SKM-1 treated with dmso at 0.1 percent for 144 hours (cell line): ENCODE results near the gene DGKB.

Experiments used
- DNase-seq: peaks from one replicate; lab custom pipeline; 2025; ENCODE audit not compliant: unreplicated experiment; lab: John Stamatoyannopoulos, UW

The DGKB gene

GRCh38 chr7:14861456-14861855 lies 41.1 kb downstream of the DGKB start:
- DNase-seq: no peak

GRCh38 chr7:14859267-14859666 lies 43.3 kb downstream of the DGKB start:
- DNase-seq: no peak

GRCh38 chr7:14858866-14859265 lies 43.7 kb downstream of the DGKB start:
- peak; percentile 15 for DNase-seq

GRCh38 chr7:14858410-14858809 lies 44.1 kb downstream of the DGKB start:
- no peak for DNase-seq

DNA sequence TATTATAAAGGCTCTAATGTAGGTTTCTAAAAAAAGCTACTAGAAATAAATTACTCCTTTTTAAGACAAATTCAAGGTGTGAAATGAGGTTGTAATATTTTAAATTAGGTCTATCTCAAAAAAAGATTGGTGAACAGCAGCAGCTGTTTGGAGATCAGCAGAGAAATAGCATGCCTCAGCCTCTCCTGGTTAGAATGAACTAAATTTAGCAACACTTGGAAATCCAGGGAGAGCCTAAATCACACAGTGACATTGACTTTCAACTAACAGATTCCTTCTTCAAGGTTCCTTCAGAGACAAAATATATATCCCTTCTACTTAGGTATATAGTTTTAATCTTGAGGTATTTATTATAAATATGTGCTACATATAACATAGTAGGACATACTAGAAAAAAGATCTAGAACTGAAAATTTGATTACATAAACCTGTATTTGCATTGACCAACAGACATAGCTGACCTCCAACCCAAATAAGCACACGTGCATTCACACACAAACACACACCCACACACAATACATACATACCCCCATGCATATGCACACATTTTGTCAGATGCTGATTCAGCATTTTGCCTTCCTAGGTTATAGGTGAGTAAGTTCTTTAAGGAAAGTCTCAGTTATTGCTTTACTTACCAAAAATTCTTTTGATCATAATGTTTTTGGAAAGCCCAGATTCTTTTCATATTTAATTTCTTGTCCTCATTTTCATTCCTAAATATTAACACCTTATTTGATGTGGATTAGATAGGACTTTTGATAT lies 47.3 kb downstream of the DGKB start:
- DNase-seq: no peak

- DNase-seq: no peak
Observed at GRCh38 chr7:14854471-14854870, 48.1 kb downstream of the DGKB start.

DNA sequence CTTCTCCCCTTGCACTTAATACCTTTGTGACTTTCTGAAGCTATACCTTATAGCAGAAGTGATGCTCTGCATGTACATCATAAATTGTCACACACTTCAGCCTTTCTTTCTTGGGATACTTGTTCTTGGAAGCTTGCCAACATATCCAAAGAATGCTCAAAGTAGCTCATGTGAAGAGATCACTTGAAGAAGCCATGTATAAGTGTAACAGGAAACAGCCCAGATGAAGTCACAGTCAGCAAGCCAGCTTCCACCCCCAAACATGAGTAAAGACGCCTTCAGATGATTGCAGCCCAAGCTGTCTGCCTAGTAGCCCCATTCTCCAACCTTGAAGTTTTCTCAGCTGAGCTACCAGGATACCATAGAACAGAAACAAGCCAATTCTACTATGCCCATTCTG lies 50.9 kb downstream of the DGKB start:
- no peak for DNase-seq

DNA sequence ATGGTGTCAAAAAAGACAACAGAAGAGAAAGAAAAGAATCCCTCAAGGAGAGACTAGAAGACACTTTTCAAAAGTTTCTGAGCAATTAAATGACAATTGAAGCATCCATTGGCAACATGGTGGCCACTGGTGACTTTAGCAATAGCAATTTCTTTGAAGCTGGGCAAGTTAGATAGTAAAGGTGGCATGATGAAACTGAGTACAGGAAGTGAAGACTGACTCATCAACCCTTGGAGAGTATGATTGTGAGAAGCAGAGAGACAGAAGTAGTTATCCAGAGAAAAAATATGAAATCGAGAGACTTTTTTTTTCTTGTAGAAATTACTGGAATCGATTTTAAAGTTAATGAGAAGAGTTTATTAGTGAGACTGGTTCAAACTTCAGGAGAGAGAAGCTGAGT lies 52.5 kb downstream of the DGKB start:
- DNase-seq: peak; percentile 1

DNA sequence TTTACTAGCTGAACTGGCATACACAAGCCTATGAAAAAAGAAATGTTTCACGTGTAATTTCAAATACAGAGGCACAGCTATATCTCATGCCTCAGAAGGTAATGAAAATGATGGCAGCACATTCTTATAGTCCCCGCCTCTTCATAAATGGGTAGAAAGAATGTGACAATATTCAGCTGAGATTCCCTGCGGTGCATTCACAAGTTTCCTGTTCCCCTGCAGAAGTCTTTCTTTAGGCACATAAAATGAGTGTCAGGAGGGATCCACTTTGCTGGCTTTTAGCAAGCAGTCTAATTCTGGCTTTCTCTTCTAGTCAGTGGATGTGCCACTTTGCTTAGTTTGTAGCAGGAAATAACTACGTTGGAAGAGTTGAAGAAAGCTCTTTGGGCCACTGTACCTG lies 56.1 kb downstream of the DGKB start:
- no peak for DNase-seq

DNA sequence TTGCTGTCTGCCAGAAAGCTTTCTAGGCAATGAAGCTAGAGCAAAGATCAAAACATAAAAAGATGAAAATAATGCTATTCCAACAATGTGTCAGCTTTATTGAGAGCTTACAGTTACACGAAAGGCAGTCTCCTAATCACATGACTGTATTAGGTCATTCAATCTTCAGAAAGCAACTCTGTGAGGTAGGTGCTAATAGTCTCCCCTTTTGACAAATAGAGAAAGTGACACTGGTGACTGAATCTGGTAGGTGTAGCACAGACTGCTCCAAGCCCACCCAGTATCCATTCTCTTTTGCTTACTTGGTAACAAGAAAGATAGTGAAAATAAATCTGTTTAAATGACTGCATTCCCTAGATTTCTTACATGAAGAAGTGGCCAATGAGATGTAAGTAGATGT lies 58.8 kb downstream of the DGKB start:
- no peak for DNase-seq

DNA sequence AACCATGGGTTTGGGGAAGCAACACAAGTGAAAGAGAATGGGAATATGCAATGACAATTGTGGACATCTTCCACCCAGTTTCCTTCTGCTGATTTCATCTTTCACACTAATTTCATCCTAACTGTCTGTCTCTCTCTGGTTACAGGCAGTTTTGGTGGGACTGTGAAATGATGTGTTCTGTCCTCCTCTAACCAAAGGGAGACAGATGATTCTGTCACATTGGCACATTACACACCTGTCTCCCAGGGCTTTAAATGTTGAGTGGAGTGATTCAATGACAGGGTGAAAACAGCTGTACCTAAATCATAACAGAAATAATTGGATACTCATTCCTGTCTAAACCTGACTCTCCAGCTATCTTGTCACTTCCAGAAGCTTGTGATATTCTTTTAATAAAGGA lies 60.0 kb downstream of the DGKB start:
- no peak for DNase-seq

- DNase-seq: no peak
Observed at GRCh38 chr7:14841869-14842268, 60.7 kb downstream of the DGKB start.

DNA sequence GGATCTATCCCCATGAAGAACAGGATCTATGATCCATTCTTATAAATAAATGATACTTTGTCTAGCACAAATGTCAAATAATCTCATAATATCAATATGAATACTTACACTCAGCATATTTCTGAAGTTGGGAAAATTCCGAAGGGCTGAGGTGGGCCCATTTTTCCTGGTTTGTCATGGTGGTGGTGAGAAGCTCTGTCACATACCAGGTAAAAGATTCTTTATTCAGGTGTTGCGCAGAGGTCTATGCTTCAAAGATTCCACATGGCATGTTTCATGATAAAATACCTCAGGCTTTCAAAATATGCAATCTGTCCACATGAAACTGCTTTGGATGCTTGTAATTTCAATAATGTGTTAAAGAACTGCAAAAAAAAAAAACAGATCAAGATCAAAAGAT lies 61.5 kb downstream of the DGKB start:
- no peak for DNase-seq

DNA sequence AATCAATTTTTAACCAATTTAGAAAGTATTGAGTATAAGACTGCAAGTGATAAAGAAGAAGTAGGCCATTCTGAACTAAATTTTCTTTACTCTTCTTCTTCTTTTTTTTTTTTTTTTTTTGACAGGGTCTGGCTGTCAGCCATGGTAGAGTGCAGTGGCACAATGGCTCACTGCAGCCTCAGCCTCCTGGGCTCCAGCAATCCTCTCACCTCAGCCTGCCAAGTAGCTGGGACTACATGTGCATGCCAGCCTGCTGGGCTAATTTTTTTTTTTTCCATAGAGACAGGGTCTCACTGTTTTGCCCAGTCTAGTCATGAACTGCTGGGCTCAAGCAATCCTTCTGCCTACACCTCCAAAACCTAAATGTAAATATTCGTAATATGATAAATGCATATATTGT lies 63.2 kb downstream of the DGKB start:
- no peak for DNase-seq

GRCh38 chr7:14837216-14837615 lies 65.3 kb downstream of the DGKB start:
- no peak for DNase-seq

- DNase-seq: no peak
Observed at GRCh38 chr7:14836571-14837189, 65.9 kb downstream of the DGKB start.

- no peak for DNase-seq
Observed at GRCh38 chr7:14836006-14836405, 66.5 kb downstream of the DGKB start.

DNA sequence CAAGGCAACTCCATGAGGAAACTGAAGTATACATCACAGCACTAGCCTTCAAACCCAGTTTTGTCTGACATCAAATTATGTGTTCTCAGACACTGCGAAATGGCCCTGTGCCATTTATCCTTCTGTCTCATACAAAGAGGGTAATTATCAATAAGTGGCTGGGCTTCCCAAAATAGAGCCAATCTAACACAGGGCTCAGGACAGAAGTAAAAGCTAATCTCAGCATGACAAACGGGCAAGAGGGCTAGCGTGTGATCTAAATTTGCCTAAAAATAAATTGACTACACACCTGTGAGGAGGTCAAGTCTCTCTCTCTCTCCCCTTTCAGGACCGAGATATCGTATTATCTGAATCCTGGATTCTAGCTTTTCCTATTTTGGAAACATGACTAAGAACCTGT lies 67.2 kb downstream of the DGKB start:
- DNase-seq: no peak

DNA sequence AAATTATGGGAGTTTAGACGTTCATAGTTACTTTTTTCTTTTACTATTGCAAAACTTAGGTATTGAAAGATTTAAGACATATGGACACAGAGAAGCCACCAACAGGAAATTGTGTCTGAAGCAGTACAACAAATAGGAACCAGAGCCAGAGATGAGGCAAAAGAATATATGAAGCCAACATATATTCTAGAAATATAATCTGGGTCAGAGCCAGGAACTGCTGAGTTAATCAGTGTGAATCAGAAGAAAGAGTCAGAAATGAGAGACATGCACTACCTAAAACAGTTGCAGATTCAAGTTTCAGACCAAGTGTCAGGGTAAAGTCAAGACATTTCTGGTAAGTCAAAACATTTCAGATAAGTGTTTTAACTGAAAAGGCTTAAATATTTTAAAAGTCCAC lies 67.7 kb downstream of the DGKB start:
- DNase-seq: no peak

GRCh38 chr7:14834456-14834855 lies 68.1 kb downstream of the DGKB start:
- no peak for DNase-seq

GRCh38 chr7:14833707-14834106 lies 68.8 kb downstream of the DGKB start:
- DNase-seq: no peak

DNA sequence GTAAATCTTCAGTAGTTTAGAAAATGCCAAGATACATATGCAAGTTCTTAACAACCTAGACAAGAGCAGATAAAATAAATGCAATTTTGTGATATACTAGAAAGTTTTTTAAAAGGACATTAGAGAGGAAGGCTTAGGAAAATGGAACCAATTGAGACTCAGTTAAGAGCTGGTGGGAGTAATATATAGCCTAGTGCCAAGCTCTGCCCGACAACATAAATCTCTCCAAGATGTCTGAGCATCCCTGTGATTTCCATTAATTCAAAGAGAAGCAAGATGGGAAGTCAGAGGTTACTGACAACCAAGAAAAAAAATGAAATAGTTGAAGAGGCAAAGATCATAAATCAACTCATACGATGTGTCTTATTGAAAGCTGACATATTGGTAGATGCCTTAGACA lies 74.5 kb downstream of the DGKB start:
- DNase-seq: no peak

GRCh38 chr7:14826426-14826825 lies 76.1 kb downstream of the DGKB start:
- no peak for DNase-seq
